ENCODE data around the gene DDAH1.

DDAH1 gene

DNA sequence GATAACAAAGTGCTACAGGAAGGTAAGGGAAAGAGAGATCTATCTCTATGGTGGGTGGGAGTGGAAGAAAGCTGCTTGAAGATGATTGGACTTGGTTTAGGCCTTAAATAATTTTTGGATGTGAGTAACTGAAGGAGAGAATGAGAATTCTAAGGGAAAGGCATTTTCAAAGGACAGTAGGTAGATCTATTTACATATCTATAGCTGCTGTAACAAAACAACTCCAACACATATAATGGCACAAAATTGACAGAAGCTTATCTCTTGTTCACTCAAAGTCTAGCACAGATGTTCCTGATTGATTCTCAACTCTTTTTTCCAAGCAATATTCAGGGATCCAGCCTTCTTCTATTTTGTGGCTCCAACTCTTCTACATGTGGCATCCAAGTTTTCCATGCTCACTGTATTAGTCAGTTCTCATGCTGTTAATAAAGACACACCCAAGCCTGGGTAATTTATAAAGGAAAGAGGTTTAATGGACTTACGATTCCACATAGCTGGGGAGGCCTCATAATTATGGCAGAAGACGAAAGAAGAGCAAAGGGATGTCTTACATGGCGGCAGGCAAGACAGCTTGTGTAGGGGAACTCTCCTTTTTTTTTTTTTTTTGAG is 3.1 kb upstream of the DDAH1 start:
- DNase-seq, result no peak

DNA sequence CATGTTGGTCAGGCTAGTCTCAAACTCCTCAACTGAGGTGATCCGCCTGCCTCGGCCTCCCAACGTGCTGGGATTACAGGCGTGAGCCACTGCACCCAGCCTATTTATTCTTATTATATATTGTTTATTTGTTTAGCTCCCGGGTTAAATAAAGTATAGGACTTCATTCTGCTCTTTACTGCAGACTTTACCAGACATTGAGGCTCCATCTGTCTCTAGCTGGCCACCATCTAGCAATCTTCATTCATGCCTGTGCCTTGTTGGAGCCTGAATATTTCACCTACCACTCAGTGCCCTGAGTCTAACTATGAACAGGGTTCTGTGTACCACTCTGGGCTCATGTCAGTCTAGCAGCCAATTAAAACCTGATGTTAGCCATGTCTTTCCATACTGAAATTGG is 2.1 kb upstream of the DDAH1 start:
- no peak for DNase-seq

DNA sequence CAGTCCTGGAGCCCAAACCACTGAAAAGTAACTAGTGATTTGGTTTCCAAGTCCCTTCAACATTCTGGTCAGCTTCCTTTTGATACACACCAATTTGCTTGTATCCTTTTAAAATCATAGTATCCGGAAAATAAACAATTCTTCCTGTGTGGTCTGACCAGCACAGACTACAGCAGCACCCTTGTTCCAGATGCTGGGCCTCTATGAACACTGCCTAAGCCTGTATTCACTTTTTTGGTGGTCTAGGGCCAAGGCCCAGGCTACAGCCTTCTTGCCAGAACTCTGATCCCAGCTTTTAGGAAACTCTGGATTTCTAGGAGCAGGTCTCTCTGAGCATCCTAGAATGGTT is 801 bp upstream of the DDAH1 start:
- no peak for DNase-seq

DNA sequence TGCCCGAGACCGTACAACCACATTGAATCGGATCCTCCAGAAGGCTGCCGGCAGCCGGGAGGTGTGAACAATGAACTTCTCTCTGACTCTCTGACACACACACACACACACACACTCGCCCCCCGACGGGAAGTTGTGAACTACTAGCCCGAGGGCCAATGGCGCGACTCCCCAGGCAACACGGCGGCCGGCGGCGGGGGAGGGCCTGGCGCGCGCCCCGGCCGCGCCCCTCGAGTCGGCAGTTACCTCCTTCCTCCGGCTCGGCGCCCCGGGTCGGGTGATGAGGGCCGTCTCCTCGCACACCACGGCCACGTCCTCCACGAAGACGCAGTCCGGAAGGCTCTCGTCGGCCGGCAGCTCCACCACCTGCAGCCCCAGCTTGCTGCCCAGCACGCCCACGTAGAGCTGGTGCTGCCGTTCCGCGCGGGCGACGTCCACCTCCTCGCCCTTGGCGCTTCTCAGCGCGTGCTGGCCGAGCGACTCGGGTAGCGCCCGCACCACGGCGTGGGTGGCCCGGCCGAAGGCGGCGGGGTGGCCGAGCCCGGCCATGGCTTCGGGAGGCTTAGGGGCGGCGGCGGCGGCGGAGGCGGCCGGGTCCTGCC is 361 bp downstream of the DDAH1 start:
- no peak for DNase-seq

DNA sequence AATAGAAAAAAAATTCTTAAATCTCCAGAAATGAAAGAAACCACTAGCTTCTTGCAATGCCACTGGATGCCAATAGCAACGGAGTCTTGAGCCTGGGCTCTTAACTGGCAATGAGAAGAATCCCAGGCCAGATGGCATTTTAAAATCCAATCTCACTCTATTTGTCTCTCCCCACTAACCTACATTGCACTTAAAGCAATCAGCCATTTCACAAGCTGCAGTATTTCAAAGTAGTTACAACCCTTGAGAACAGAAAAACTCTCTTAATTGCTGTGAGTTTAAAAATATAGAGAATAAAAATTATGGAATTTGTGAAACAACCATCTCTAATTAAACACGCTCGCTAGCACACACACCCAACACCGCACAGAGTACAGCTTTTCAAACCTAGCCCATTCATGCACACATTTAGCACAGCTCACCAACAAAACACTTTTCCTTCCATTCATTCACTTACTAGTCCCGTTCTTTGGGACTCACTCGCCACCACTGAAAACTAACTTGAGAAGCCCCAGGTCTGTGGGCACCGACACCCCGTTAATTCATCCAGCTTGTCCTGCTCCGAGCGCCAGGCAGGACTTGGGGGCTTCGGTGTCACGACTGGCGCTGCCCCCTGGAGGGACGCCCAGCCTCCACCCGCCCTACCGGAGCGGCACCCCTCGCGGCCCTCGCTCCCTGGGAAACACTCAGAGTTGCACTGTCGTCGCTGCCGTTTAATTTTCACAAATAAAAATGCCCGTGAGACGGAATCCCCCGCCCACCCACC is 1.0 kb downstream of the DDAH1 start:
- no peak for DNase-seq

DNA sequence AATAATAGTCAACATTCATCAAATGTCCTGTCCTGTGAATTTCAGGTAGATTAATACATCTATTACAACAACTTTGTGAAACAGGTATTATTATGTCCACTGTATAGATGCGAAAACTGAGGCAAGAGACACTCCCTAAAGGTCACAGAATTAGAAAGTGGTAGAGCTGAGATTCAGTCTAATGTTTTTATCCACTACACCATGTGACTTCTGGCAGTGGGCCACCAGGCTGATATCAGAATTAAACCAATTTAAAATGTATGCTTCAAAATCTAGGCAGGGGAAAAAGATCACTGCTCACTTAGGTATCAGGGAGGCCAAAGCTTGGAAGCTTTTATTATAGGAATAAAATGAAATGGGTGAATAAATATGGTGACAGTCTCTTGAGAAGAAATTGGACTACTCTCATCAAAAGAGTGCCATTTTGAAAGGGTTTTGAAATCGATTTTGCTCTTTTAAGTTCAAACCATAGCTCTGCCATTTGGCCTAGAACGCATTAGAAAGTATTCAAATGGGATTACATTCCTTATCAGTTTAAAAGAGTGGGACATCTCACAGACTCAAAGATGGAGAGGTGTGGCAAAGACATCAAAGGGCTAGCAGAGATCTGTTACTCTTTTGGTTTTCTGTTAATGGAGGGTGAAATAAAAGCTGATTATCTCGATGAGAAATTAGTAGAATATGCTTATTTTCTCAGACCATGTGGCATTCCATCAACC is 1.9 kb downstream of the DDAH1 start:
- DNase-seq, result no peak

DNA sequence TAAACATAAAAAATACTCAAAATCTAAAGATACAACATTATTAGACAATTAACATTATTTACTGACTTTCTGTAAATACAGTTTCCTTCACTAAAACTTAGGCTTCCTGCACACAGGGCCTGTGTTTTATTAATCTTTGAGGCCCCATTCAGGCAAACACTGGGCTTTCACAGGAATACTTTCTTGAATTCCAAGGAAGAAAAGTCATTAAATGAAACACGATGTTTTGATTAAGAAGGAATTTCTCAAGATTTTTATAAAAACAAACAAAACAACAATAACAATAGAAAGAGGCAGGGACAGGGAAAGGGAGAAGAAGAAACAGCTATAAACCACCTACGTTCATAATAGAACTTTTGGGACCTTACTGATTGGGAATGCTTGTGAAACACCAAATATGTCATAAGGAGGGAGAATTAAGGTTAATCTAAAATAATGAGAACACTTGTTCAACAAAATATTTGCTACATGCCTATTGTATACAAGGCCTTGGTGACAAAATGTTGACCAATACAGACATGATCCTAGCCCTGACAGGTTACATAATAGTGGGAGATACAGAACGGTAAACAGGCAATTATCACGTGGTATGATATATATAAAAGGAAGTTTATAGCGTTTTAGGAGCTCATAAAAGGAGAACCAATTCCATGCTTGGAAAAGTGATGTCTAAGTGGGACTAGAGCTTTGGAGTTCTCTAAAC is 3.6 kb downstream of the DDAH1 start:
- no peak for DNase-seq

DNA sequence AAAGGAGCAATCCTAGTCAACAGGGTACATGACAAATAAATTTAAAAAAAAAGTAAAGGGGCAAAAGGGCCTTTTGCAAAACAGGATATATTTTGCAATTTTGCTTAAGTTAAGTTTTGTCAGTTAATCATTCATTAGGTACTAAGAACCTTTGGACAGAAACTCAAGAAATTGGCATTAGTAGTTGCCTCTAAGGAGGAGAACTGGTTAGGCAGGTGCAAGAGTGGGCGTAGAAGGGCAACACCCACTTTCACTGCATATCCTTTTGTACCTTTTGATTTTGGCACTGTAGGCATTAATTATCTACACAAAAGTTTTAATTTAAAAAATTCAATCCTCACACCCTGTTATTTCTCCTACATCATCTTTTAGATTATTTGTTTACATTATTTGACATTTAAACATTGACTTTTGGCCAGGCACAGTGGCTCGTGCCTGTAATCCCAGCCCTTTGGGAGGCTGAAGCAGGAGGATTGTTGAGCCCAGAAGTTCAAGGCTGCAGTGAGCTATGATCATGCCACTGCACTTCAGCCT is 4.3 kb downstream of the DDAH1 start:
- no peak for DNase-seq

DNA sequence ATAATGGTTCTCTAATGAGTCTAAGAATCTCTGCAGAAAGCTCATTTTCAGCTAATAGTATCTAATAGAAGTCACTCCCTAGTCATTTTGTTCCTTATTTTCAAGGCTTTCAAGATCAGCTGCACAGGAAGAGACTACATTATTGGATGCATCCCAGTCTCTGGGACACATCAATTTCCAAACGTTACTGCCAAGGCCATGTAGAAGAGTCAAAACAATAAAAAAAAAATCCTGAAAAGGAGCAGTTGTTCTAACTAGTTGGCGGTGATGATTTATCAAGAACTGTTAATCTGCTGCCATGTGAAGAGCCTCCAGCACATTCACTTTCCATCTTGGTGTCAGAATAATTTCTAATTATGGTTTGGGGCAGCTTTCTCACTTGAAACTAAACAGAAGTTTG is 5.7 kb downstream of the DDAH1 start:
- no peak for DNase-seq

DNA sequence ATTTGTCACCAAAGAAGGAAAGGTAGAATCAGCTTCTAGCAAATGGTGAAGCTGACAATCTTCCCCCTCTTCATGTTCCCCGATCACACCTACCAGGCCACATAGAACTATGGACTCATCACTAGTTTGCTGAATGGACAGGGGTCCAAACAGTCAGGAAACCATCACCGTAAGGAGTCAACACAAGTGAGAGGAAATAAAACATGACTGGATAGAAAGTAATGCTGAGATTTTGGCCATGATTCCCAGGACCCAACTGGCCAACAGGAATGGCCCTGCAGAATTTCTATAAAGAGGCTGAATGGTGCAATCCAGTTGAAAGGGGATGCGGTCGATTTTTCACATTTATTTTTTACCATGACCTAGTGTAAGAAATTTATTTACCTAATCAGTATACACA is 10.7 kb downstream of the DDAH1 start:
- DNase-seq, result no peak

DNA sequence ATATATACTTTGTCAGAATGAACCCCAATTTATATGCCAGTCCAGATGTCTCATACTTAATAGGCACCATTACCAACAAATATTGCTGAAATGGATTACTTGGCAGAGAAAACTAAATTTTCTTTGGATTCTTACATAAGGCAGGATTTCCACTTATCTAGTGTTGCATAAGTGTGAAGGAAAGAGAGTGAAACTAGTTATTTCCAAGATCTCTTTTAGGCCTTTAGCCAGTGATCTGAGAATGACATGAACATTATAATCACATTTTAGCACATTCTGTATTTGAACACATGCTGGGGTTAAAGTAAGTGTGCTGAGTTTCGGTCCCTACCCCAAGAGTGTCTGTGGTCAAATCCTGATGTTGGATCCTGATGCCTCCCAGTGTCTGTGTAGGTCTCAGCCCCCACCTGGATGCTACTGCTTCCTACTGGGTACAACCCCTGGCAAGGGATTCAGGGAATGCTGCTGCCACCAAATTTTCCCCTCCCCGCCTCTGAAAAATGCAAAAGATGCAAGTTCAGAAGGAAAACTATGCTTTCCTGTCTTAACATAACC is 11.2 kb downstream of the DDAH1 start:
- no peak for DNase-seq

DNA sequence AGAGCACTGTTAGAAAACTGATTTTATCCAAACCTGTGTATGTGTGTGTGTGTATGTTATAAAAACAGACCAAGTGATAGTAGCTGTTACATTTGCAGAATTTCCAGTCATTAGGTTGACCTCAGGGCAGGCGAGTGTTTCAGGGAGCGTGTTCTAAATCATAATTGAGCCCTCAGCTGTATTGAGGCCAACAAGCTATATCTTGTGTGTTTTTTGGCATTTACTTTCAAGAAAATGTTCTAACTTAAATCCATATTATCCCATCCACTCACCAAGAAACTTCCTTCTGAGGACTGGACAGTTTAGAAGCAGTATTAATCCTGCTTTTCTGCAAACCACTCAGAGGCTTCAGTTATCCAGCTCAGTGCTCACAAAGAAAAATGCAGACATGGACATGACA is 12.0 kb downstream of the DDAH1 start:
- DNase-seq, result no peak

DNA sequence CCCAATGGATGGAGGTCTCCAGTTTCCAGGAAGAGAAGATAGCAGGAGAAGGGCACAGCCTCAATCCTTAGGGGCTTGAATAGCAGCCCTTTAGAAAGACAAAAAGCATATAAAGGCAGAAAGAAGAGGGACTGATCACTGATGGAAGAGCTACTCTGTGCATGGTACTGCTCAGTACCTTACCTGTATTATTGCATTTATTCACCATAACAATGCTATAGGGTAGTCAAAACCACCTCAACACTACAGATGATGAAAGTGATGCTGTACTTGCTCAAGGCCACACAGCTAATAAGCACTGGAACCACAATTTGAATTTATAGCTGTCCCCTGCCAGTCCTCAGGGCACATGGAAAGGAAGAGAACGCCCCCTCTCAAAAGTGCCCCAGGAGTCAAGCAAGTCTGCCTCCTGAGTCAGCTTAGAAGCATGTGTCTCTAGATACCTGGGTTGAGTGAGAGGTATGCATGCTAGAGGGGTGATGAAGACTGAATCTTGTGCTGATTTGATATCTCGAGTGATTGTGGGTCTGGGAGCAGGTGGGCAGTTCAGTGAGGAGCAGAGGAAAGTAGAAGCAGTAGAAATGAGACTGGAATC is 13.6 kb downstream of the DDAH1 start:
- no peak for DNase-seq

DNA sequence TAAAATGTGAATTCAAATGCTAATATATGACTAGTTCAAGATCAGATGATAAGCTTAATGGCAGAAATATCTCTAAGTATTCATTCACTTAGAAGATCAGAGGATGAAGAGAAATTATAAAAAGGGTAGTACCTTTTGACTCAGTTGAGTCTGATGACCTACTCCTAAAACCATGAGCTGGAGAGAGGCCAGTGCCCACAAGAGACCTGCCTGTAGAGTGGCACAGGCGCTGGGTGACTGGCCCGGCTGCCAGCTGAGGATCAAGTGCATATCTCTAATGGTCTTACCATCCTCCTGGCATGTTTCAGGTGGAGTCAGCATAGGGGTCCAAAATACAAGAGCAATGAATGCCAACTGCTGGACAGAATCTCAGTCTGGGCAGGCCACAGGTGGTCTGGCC is 14.1 kb downstream of the DDAH1 start:
- DNase-seq, result no peak

DNA sequence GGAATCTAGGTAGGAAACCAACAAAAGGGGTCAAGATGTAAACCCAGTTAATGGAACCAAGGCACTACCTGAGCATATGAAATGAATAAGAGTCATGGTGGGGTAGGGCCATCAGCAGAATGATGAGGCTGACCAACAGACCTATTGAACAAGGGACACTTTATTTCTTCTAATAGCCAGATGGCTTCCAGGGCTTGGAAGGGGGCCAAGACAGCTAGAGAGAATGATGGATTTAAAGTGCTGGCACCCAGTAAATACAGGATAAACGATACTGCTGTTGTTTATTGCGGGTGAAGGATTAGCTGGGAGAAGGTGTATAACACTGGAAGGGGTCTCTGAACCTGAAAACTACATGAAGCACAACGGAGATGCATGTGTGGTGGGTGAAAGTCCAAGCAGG is 15.6 kb downstream of the DDAH1 start:
- DNase-seq, result no peak

DNA sequence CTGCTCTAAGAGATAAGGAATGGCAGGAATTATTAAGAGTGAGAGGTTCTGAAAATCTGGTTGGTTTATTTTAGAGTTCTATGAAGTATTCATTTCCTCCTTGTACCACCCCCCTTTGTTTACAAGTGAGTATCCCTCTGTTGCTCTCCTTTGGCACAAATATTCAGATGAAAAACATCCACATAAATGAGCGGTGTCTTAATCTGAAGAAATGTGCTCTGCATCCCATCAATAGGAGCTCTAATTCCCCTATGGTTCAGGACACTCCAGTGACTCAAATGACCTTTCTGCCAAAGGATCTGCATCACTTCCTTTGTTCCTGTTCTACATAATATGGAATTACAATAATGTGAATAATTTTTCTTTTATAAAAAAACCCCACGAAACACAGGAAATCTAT is 16.6 kb downstream of the DDAH1 start:
- no peak for DNase-seq

DNA sequence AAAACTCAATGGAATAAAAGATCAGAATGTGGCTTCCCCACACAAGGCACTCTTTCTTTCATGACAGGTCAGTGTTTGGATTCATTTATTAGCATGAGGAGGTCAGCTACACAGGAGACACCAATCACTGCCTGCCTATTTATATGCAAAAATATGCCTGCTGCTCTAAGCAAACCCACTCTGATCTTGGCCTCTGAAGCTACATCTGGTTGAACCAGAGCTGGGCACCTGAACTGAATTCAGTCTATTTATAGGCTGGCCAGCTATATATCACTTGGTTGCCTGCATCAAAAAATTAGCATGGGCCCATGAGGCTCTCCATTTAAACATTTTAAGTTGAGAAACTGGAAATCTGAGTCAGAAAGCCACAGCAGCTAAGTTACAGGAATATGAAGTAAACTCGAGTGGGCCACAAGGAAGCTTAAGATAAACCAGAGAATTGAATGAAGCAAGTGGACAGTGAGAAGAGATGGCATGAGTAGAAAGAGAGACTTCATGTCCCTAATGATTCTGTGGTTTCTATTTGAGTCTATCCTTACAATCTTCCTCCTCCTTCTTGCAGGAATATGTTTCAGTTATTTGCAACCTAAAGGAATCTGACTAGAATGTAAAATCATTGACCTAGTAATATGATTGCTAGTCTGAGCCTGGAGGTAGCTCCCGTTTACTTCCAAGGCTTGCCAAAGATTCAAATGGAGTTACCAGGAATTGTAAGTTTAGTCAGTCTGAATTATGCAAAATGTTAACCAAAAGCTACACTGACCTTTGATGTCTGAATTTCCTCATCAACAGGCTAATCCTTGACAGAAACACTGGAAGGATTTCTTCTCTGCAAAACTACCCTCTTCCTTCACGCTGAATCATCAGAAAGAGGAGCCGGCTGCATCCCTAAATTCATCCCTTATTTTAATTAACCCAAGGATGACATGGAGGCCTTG is 17.7 kb downstream of the DDAH1 start:
- DNase-seq, result no peak

DNA sequence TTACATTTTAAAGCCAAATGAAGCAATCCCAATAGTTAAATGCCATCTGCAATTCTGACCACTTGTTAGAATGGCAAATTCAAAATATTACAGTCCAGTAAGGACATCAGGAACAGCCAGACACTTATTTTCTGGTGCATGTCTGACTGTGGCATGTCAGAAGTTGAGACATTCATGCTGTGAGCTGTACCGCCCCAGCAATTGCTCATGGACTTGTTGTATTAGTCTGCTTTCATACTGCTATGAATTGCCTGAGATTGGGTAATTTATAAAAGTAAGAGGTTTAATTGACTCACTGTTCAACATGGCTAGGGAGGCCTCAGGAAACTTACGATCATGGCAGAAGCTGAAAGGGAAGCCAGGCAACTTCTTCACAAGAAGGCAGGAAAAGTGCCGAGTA is 19.1 kb downstream of the DDAH1 start:
- DNase-seq, result no peak

DNA sequence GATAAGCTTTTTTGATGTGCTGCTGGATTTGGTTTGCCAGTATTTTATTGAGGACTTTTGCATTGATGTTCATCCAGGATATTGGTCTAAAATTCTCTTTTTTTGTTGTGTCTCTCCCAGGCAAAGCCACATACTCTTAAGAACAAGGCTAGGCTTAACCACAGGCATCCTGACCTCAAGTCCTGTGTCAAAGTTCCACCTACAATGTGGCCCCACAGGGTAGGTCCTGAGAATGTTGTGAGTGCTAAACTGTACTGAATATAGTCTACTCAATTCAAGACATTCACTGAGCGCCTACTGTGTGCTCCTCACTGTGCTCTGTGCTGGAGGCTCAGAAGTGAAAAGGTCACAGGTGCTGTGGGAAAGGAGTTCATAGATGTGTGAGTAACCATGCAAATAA is 20.6 kb downstream of the DDAH1 start:
- no peak for DNase-seq

DNA sequence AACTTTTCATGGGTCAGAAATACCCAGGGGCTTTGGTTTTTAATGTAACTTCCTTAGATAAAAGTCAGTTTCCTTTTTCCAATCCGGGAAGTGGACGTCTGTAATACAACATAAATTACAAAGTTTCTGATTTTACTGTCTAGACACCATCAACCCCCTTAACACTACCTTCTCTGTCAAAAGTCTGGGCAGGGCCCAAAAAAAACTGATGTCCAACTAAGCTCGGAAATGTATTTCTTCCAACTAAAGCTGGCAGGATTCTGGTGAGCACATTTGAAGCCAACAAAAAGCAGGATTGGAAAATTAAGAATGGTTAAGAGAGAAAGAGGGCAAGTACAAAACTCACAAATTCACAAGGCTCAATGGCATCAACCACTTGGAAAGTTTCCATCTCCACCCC is 24.3 kb downstream of the DDAH1 start:
- DNase-seq, result no peak

DNA sequence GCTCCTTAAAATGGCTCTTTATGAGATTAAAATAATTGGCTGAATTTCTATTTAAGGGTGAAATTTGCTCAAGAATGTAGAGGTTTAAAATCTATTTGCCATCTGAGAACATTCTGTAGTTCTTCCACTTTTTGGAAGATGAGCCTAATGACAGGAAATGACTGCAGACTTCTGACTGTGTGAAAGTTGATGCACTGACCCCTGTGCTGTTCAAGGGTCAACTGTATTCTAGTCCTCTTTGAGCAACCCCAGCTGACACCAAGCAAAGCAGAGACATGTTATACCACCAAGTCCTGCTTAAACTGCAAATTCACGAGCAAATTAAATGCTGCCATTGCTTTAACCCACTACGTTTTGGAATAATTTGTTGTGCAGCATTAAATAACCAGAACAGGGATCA is 26.6 kb downstream of the DDAH1 start:
- no peak for DNase-seq
